ENCODE measurements around the gene COBL. TPM values are rescaled to one million over a fixed set of nuclear protein-coding genes. Genes with fewer than 3 reads are reported as not detected.

COBL gene
- total RNA-seq, 1 experiment from 2014 or later: not detected

GRCh38 chr7:51029131-51029530, 287.5 kb downstream of the COBL start:
- in situ Hi-C loops (cut with HindIII; ENCODE audit: low sequenced_read_pairs): no loop called here
- no peak for DNase-seq (ENCODE audit: low spot score)

- in situ Hi-C loops (cut with HindIII; ENCODE audit: low sequenced_read_pairs): no loop called here
Measured at GRCh38 chr7:51027935-51028830, 288.4 kb downstream of the COBL start.

GRCh38 chr7:51027106-51027934, 289.3 kb downstream of the COBL start:
- no peak for DNase-seq (ENCODE audit: low spot score)
- in situ Hi-C loops (cut with HindIII; ENCODE audit: low sequenced_read_pairs): no loop called here

More at GRCh38 chr7:51027935-51028830, 288.4 kb downstream of the COBL start:
- peak; percentile 9 for DNase-seq (ENCODE audit: low spot score)

- in situ Hi-C loops (cut with HindIII; ENCODE audit: low sequenced_read_pairs): no loop called here
- DNase-seq (ENCODE audit: low spot score): no peak
Measured at GRCh38 chr7:51026341-51026740, 290.3 kb downstream of the COBL start.

- in situ Hi-C loops (cut with HindIII; ENCODE audit: low sequenced_read_pairs): no loop called here
- no peak for DNase-seq (ENCODE audit: low spot score)
Measured at GRCh38 chr7:51025668-51026067, 290.9 kb downstream of the COBL start.

- no peak for DNase-seq (ENCODE audit: low spot score)
- in situ Hi-C loops (cut with HindIII; ENCODE audit: low sequenced_read_pairs): no loop called here
Measured at GRCh38 chr7:51024867-51025266, 291.7 kb downstream of the COBL start.

GRCh38 chr7:51023547-51023946, 293.1 kb downstream of the COBL start:
- no peak for DNase-seq (ENCODE audit: low spot score)
- in situ Hi-C loops (cut with HindIII; ENCODE audit: low sequenced_read_pairs): no loop called here

- in situ Hi-C loops (cut with HindIII; ENCODE audit: low sequenced_read_pairs): no loop called here
- DNase-seq (ENCODE audit: low spot score): no peak
Measured at GRCh38 chr7:51022821-51023220, 293.8 kb downstream of the COBL start.

- in situ Hi-C loops (cut with HindIII; ENCODE audit: low sequenced_read_pairs): no loop called here
- no peak for DNase-seq (ENCODE audit: low spot score)
Measured at GRCh38 chr7:51021906-51022570, 294.6 kb downstream of the COBL start.

GRCh38 chr7:51020944-51021343, 295.7 kb downstream of the COBL start:
- DNase-seq (ENCODE audit: low spot score): no peak
- in situ Hi-C loops (cut with HindIII; ENCODE audit: low sequenced_read_pairs): no loop called here

- in situ Hi-C loops (cut with HindIII; ENCODE audit: low sequenced_read_pairs): no loop called here
- no peak for DNase-seq (ENCODE audit: low spot score)
Measured at GRCh38 chr7:51019891-51020870, 296.4 kb downstream of the COBL start.

GRCh38 chr7:51019191-51019844, 297.3 kb downstream of the COBL start:
- in situ Hi-C loops (cut with HindIII; ENCODE audit: low sequenced_read_pairs): no loop called here
- DNase-seq (ENCODE audit: low spot score): no peak

GRCh38 chr7:51017576-51018535, 298.8 kb downstream of the COBL start:
- in situ Hi-C loops (cut with HindIII; ENCODE audit: low sequenced_read_pairs): no loop called here
- no peak for DNase-seq (ENCODE audit: low spot score)

- no peak for DNase-seq (ENCODE audit: low spot score)
- in situ Hi-C loops (cut with HindIII; ENCODE audit: low sequenced_read_pairs): no loop called here
Measured at GRCh38 chr7:51016546-51016945, 300.1 kb downstream of the COBL start.

GRCh38 chr7:51015581-51015980, 301.0 kb downstream of the COBL start:
- no peak for DNase-seq (ENCODE audit: low spot score)
- in situ Hi-C loops (cut with HindIII; ENCODE audit: low sequenced_read_pairs): no loop called here

- in situ Hi-C loops (cut with HindIII; ENCODE audit: low sequenced_read_pairs): no loop called here
- no peak for DNase-seq (ENCODE audit: low spot score)
Measured at GRCh38 chr7:51014811-51015210, 301.8 kb downstream of the COBL start.

- in situ Hi-C loops (cut with HindIII; ENCODE audit: low sequenced_read_pairs): no loop called here
Measured at GRCh38 chr7:51013861-51014511, 302.6 kb downstream of the COBL start.

More at GRCh38 chr7:51013861-51014511, 302.6 kb downstream of the COBL start:
- no peak for DNase-seq (ENCODE audit: low spot score)

Data from G401 (cell line).